GM06990 (cell line): ENCODE measurements around the gene LSMEM2.

Experiments
- DNase-seq: peaks from one replicate; pipeline ENCODE4 v3.0.0-alpha.2; 2011; ENCODE audit not compliant: insufficient read length; ENCODE audit errors: extremely low read depth
- H3K27me3 ChIP-seq: replicated peaks from 2 replicates; pipeline ENCODE4 v1.6.0; 2011; ENCODE audit warnings: low read length; ENCODE audit not compliant: control insufficient read depth, insufficient read depth
- H3K36me3 ChIP-seq: 2 replicates; pipeline ENCODE4 v1.5.1; 2011; ENCODE audit warnings: low read length; ENCODE audit not compliant: control insufficient read depth, insufficient read depth
- H3K4me3 ChIP-seq: replicated peaks from 2 replicates; pipeline ENCODE4 v1.5.1; 2011; ENCODE audit warnings: low read depth, mild to moderate bottlenecking, control low read depth, low read length
- TF ChIP-seq, protein P1 (sequence below): IDR thresholded peaks from 2 replicates; pipeline ENCODE4 v1.5.1; 2011; ENCODE audit warnings: low read length, control low read depth, mild to moderate bottlenecking, inconsistent platforms; ENCODE audit not compliant: insufficient read depth, poor library complexity, severe bottlenecking

Gene LSMEM2

DNA sequence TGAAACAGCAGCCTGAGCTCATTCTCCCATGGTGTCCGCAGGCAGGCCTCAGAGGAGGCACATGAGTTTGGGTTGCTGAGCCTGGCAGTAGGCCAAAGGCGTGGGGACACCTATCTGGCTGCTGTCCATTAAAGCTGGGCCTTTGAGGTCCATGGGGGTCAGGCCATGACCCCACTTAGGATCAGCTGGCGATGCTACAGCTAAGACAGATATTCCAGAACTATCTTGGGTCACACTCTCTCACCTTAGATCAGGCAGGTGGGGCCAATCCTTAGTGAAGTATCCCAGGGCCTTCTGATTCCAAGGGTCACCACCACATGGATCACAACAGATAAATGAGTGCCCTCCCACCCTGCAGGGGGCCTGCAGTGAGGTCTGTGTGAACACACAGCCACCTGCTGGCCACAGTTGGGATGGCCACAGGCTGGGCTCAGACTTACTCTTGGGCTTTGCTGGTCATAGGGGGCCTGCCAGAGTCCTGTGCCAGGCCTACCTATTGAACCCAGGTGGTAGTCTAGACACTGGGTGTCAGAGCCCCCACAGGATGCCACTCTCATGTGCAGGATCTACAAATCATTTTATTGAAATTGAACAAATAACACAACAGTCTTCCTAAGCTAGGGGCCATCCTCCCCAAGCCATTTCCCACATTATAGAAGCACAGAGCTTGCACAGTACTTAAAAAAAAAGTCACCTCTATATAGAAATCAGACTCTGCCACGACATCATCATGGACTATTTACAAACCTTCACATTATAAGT, 45.6 kb downstream of the LSMEM2 start:
- no peaks in the 10 kb centered on the region for H3K27me3 ChIP-seq
- TF ChIP-seq, protein P1, sequence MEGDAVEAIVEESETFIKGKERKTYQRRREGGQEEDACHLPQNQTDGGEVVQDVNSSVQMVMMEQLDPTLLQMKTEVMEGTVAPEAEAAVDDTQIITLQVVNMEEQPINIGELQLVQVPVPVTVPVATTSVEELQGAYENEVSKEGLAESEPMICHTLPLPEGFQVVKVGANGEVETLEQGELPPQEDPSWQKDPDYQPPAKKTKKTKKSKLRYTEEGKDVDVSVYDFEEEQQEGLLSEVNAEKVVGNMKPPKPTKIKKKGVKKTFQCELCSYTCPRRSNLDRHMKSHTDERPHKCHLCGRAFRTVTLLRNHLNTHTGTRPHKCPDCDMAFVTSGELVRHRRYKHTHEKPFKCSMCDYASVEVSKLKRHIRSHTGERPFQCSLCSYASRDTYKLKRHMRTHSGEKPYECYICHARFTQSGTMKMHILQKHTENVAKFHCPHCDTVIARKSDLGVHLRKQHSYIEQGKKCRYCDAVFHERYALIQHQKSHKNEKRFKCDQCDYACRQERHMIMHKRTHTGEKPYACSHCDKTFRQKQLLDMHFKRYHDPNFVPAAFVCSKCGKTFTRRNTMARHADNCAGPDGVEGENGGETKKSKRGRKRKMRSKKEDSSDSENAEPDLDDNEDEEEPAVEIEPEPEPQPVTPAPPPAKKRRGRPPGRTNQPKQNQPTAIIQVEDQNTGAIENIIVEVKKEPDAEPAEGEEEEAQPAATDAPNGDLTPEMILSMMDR, result peak; percentile 80
- peaks cover 4% of the 10 kb centered on the region for H3K36me3 ChIP-seq
- no peak overlapping the region for H3K4me3 ChIP-seq
- DNase-seq, result no peak

DNA sequence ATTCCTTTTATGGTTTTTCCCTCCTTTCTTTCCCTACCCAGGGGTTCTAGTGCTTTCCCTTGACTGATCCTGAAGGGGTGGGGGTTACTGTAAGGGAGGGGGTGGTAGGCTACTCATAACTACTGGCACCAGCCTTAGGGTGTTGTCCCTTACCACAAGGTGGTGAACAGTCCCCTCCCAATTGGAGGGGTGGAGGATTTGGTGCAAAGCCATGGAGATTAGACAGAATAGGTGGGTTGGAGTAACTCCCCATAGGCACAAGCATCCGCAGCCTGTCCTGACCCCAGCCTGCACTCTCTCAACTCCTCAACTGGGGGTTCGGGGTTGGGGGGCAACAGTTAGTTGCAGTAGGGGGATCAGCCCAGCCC, 46.2 kb downstream of the LSMEM2 start:
- TF ChIP-seq, protein P1, result no peak
- no peaks in the 10 kb centered on the region for H3K27me3 ChIP-seq
- H3K36me3 ChIP-seq, result peaks cover 6% of the 10 kb centered on the region
- DNase-seq, result no peak
- H3K4me3 ChIP-seq, result no peak overlapping the region

DNA sequence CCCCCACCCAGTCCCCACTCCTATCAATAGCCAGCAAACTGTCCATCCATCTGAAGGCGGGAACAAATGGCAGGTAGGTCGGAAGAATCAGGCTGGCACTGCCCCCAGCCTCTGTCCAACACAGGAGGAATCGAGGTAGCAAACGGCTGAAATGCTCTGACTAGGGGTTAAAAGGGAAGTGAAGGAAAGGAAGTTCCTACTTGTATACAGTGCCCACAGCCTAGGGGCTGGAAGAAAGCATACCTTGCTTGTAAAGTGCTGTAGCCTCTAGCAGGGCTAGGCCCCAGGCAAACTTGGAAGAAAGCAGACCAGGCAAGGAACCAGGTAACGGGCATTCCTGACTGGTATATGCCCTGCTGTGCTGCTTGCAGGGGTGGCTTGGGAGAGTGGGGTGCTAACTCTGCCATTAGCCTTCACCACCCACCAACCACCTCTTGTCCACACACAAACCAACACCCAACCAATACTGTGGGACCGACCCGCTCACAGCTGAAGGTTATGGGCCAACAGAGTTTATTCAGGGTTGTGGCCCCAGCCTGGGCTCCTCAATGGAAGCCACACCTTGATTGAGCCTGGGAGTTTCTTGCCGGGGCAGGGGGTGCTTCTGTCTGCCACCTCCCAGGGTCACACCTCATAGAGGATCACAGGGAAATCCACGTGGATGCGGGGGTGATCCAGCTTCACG, 46.8 kb downstream of the LSMEM2 start:
- Histone ChIP-seq H3K27me3 (no peaks in the 10 kb centered on the region), H3K4me3 (no peak overlapping the region), H3K36me3 (peaks cover 11% of the 10 kb centered on the region)
- TF ChIP-seq, protein P1, result no peak
- DNase-seq, result no peak

GRCh38 chr3:50326182-50326541, 47.3 kb downstream of the LSMEM2 start:
- H3K4me3 ChIP-seq, result no peak overlapping the region
- H3K36me3 ChIP-seq, result peaks cover 16% of the 10 kb centered on the region
- no peaks in the 10 kb centered on the region for H3K27me3 ChIP-seq
- DNase-seq, result no peak
- TF ChIP-seq, protein P1, result no peak

DNA sequence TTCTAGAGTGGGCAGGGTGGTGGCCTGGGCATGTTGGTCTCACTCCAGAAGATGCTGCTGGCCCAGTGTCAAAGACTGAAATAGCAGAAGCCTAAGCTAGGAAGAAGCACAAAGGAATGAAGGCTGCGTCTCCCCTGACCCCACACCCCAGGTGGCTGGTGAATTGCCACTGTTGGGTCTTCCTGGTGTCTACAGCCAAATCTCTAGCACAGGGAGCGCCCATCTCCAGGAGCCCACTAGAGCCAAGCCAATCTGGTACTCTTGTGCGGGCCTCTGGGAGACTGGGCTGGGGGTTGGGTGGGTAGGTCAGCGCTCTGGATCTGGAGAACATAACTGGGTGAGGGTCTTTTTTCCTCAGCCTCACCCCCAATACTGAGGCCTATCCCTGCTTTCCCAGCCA, 48.2 kb downstream of the LSMEM2 start:
- no peak for DNase-seq
- Histone ChIP-seq H3K4me3 (peak overlapping the region; percentile 90), H3K36me3 (peaks cover 26% of the 10 kb centered on the region), H3K27me3 (no peaks in the 10 kb centered on the region)
- TF ChIP-seq, protein P1, result no peak
